NOMO-1 treated with dmso at 0.1 percent for 144 hours (cell line): Measurements from ENCODE around the gene CISH.

Source experiments
- DNase-seq: peaks from one replicate; lab custom pipeline; 2025; ENCODE audit not compliant: unreplicated experiment; lab: John Stamatoyannopoulos, UW

The CISH gene

GRCh38 chr3:50573566-50574443 lies 37.8 kb downstream of the CISH start:
- DNase-seq, result no peak

GRCh38 chr3:50572801-50573371 lies 38.7 kb downstream of the CISH start:
- no peak for DNase-seq

GRCh38 chr3:50572158-50572557 lies 39.4 kb downstream of the CISH start:
- peak; percentile 43 for DNase-seq

- DNase-seq, result no peak
Observed at GRCh38 chr3:50571486-50571885, 40.1 kb downstream of the CISH start.

- no peak for DNase-seq
Observed at GRCh38 chr3:50570508-50571279, 40.9 kb downstream of the CISH start.

- DNase-seq, result peak; percentile 90
Observed at GRCh38 chr3:50568947-50569749, 42.4 kb downstream of the CISH start, which contains the start of gene HEMK1. Gene HEMK1, plus strand, starts transcription at chr3:50569522. Its CDS starts 1,583 bp downstream, at chr3:50571105.

GRCh38 chr3:50567386-50568167 lies 44.0 kb downstream of the CISH start, which contains the start of gene C3orf18:
Gene C3orf18, minus strand, starts transcription at chr3:50567747. Its CDS starts 2,048 bp downstream, at chr3:50565699.
- peak; percentile 89 for DNase-seq

GRCh38 chr3:50567011-50567385 lies 44.6 kb downstream of the CISH start:
- no peak for DNase-seq

- no peak for DNase-seq
Observed at GRCh38 chr3:50564321-50564720, 47.3 kb downstream of the CISH start.

- no peak for DNase-seq
Observed at GRCh38 chr3:50563867-50564266, 47.7 kb downstream of the CISH start.

- no peak for DNase-seq
Observed at GRCh38 chr3:50562861-50563260, 48.7 kb downstream of the CISH start.

GRCh38 chr3:50559702-50560101 lies 51.9 kb downstream of the CISH start:
- no peak for DNase-seq

- no peak for DNase-seq
Observed at GRCh38 chr3:50557915-50558314, 53.7 kb downstream of the CISH start.

GRCh38 chr3:50557106-50557505 lies 54.5 kb downstream of the CISH start:
- DNase-seq, result no peak
